PC-9 (cell line): ENCODE results near the gene OPA1. TPM values are rescaled to one million over a fixed set of nuclear protein-coding genes. Genes with fewer than 3 reads are reported as not detected.
A peak's percentile ranks its signal among the peaks of the same experiment; 100 is the strongest.

Experiments
- BruUV-seq: library from RNA; stranded (reverse); fragments of 400-500 nt; replicated peaks from 2 replicates; lab custom pipeline; 2021; lab: Mats Ljungman, UMichigan
- CTCF ChIA-PET: fragments of 300-600 bp; sonication (Branson Sonifier 250); formaldehyde crosslinking; loops from one replicate; lab custom pipeline; 2022; ENCODE audit warnings: antibody characterized with exemption; lab: Charles Lee
- POLR2A ChIA-PET: fragments of 300-600 bp; sonication (Branson Sonifier 250); formaldehyde crosslinking; loops from one replicate; lab custom pipeline; 2022; ENCODE audit warnings: antibody characterized with exemption; ENCODE audit not compliant: unreplicated experiment; lab: Charles Lee
- DNase-seq, 2 experiments: peaks; one replicate each; pipeline versions ENCODE4 v3.0.0 to v3.0.0-alpha.2; 2015 to 2022; ENCODE audit warnings: mixed read lengths in 1 of 2
- H2AFZ ChIP-seq: fragments of 200-600 bp; sonication (generic); 2 replicates; pipeline ENCODE4 v1.8.1; 2017; ENCODE audit warnings: antibody characterized with exemption
- H3F3A ChIP-seq: fragments of 200-600 bp; sonication (generic); 2 replicates; pipeline ENCODE4 v1.8.1; 2017; ENCODE audit warnings: antibody characterized with exemption, mild to moderate bottlenecking, low read depth; ENCODE audit not compliant: insufficient read depth
- H3K27ac ChIP-seq: fragments of 200-600 bp; sonication (generic); 2 replicates; pipeline ENCODE4 v1.6.1; 2016; ENCODE audit warnings: mixed run types
- H3K27me3 ChIP-seq: fragments of 200-600 bp; sonication (generic); 2 replicates; pipeline ENCODE4 v1.6.1; 2016; ENCODE audit warnings: low read depth, mixed run types; ENCODE audit not compliant: insufficient read depth
- H3K36me3 ChIP-seq: fragments of 200-600 bp; sonication (generic); 2 replicates; pipeline ENCODE4 v1.6.1; 2016; ENCODE audit warnings: low read depth, mixed run types
- H3K4me1 ChIP-seq: fragments of 200-600 bp; sonication (generic); replicated peaks from 2 replicates; pipeline ENCODE4 v1.6.1; 2016; ENCODE audit warnings: mixed run types; ENCODE audit not compliant: insufficient read depth
- H3K4me2 ChIP-seq: fragments of 200-600 bp; sonication (generic); 2 replicates; pipeline ENCODE4 v1.6.1; 2017; ENCODE audit warnings: mixed run types
- H3K4me3 ChIP-seq: fragments of 200-600 bp; sonication (generic); 2 replicates; pipeline ENCODE4 v1.6.1; 2016; ENCODE audit warnings: mixed run types
- H3K79me2 ChIP-seq: fragments of 200-600 bp; sonication (generic); 2 replicates; pipeline ENCODE4 v1.6.1; 2017; ENCODE audit warnings: low read depth, mixed run types
- H3K9me2 ChIP-seq: fragments of 200-600 bp; sonication (generic); 2 replicates; pipeline ENCODE4 v1.8.1; 2017; ENCODE audit warnings: mild to moderate bottlenecking; ENCODE audit not compliant: insufficient read depth
- H3K9me3 ChIP-seq: fragments of 200-600 bp; sonication (generic); 2 replicates; pipeline ENCODE4 v1.8.1; 2016; ENCODE audit warnings: low read depth; ENCODE audit not compliant: insufficient read depth
- H4K20me1 ChIP-seq: fragments of 200-600 bp; sonication (generic); 2 replicates; pipeline ENCODE4 v1.8.1; 2017; ENCODE audit not compliant: insufficient read depth
- EZH2 ChIP-seq: fragments of 200-600 bp; sonication (generic); IDR thresholded peaks from 2 replicates; pipeline ENCODE4 v1.8.0; 2017; ENCODE audit warnings: antibody characterized with exemption, low read depth
- intact Hi-C: fragments of 100-400 bp; cut with micrococcal nuclease; formaldehyde crosslinking; loops from one replicate; pipeline ENCODE4 v1.10.0; 2022; ENCODE audit not compliant: unreplicated experiment
- total RNA-seq: library from RNA; stranded (reverse); gene quantifications from 2 replicates; pipeline ENCODE4 v1.2.3, GENCODE V29; 2021
- TF ChIP-seq, protein P1 (sequence below): fragments of 200-600 bp; sonication (generic); conservative IDR thresholded peaks from 2 replicates; pipeline ENCODE4 v1.6.1; 2017; ENCODE audit warnings: mixed run types, antibody characterized with exemption, mild to moderate bottlenecking, moderate library complexity

OPA1 gene
- total RNA-seq, 1 experiment from 2014 or later: 120 TPM

DNA sequence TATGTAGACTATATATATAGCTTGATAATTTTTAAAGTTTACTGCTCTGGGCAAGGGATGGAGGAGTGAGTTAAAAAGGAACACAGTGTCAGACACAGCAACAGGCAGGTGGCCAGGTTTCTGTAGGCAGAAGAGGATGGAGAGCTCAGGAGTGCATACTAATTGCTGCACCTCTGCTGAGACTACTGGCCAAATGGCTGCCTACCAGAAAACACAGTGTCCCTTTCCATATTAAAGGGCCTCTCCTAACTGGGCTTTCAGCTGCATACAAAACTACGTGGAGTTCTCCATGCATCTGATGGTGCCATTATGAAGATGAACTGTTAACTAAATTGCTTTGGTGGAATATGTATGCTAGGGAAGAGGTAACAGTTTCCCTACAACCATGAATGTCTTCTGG, 40.1 kb upstream of the OPA1 start:
- ChIA-PET CTCF (no interaction called here), POLR2A (no interaction called here)
- no peak overlapping the region for H3K4me3 ChIP-seq
- no TSS peak for BruUV-seq
- H3K36me3 ChIP-seq: no peaks in the 10 kb centered on the region
- peaks cover 9% of the 10 kb centered on the region; the same call in 1 of the 2 replicates for H3K4me1 ChIP-seq
- no peak overlapping the region for H3K4me2 ChIP-seq
- no peaks in the 10 kb centered on the region for H3K9me2 ChIP-seq
- no peak for DNase-seq
- no peaks in the 10 kb centered on the region for H4K20me1 ChIP-seq
- H3K27me3 ChIP-seq: no peaks in the 10 kb centered on the region
- intact Hi-C loops: no loop called here
- H3K9me3 ChIP-seq: no peaks in the 10 kb centered on the region
- no peaks in the 10 kb centered on the region for H3K79me2 ChIP-seq
- H2AFZ ChIP-seq: no peak overlapping the region
- TF ChIP-seq EZH2: no peak
- TF ChIP-seq, protein P1, sequence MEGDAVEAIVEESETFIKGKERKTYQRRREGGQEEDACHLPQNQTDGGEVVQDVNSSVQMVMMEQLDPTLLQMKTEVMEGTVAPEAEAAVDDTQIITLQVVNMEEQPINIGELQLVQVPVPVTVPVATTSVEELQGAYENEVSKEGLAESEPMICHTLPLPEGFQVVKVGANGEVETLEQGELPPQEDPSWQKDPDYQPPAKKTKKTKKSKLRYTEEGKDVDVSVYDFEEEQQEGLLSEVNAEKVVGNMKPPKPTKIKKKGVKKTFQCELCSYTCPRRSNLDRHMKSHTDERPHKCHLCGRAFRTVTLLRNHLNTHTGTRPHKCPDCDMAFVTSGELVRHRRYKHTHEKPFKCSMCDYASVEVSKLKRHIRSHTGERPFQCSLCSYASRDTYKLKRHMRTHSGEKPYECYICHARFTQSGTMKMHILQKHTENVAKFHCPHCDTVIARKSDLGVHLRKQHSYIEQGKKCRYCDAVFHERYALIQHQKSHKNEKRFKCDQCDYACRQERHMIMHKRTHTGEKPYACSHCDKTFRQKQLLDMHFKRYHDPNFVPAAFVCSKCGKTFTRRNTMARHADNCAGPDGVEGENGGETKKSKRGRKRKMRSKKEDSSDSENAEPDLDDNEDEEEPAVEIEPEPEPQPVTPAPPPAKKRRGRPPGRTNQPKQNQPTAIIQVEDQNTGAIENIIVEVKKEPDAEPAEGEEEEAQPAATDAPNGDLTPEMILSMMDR: no peak
- H3K27ac ChIP-seq: no peak overlapping the region
- H3F3A ChIP-seq: no peaks in the 10 kb centered on the region

GRCh38 chr3:193553586-193553985, 39.4 kb upstream of the OPA1 start:
- POLR2A ChIA-PET: no interaction called here
- Histone ChIP-seq H3K9me2 (no peaks in the 10 kb centered on the region), H3K27ac (no peak overlapping the region), H2AFZ (no peak overlapping the region), H4K20me1 (no peaks in the 10 kb centered on the region), H3K36me3 (no peaks in the 10 kb centered on the region), H3K9me3 (no peaks in the 10 kb centered on the region), H3K4me3 (no peak overlapping the region), H3F3A (no peaks in the 10 kb centered on the region), H3K27me3 (no peaks in the 10 kb centered on the region), H3K79me2 (no peaks in the 10 kb centered on the region), H3K4me2 (no peak overlapping the region), H3K4me1 (peaks cover 9% of the 10 kb centered on the region; the same call in 1 of the 2 replicates)
- BruUV-seq: no TSS peak
- intact Hi-C loops: no loop called here
- no peak for TF ChIP-seq EZH2
- TF ChIP-seq, protein P1: no peak
- CTCF ChIA-PET: no interaction called here
- DNase-seq: peak in 1 of 2 experiments; percentile 68

DNA sequence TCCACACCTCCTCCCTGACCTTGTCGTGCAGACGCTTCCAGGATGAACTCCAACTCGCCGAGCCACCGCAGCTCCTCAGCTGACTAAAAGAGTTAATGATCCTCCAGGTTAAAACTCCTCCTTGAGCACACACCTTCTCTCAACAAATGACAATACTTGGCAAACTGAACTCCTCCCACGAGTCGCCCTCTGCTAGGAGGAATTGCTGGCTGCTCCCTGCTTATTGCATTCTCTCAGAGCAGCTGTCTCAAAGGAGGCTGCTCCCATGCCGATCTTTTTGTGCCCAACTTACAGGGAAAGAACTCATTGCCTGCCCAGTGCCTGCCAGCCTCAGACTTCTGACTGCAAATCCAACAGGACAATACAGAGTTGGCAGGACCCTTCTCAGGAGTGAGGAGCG, 38.2 kb upstream of the OPA1 start, which contains the start of gene ATP13A4:
ATP13A4 (minus strand) TSS at position 85 of the 400 bp plus-strand sequence. CDS start 96 bp downstream, outside the sequence.
- Histone ChIP-seq H4K20me1 (no peaks in the 10 kb centered on the region), H3K9me3 (no peaks in the 10 kb centered on the region), H3K4me1 (peaks cover 9% of the 10 kb centered on the region; the same call in 1 of the 2 replicates), H3K36me3 (no peaks in the 10 kb centered on the region), H3K4me2 (no peak within 1 kb of the TSS), H3K79me2 (no peaks in the 10 kb centered on the region), H3F3A (no peaks in the 10 kb centered on the region), H3K27me3 (no peaks in the 10 kb centered on the region), H3K27ac (no peak within 1 kb of the TSS), H3K9me2 (no peaks in the 10 kb centered on the region), H2AFZ (no peak within 1 kb of the TSS), H3K4me3 (no peak within 1 kb of the TSS)
- DNase-seq: no peak
- no TSS peak for BruUV-seq
- intact Hi-C loops: no loop called here
- ChIA-PET CTCF (no interaction called here), POLR2A (no interaction called here)
- TF ChIP-seq EZH2: no peak
- TF ChIP-seq, protein P1: no peak
